HG03064 (cell line): Measurements from ENCODE around the gene TMEM250.
"Not testable (repeated sequence)": the region's sequence is repeated elsewhere in the genome, so short reads cannot be mapped to it uniquely, and the experiment has no call there.

Experiments
- ATAC-seq: cut with Tn5 transposase; IDR thresholded peaks from one replicate; pipeline ENCODE4 v1.9.1; 2021; ENCODE audit warnings: low read depth; ENCODE audit not compliant: unreplicated experiment

Gene TMEM250

GRCh38 chr9:136114610-136115009 is 4.1 kb downstream of the TMEM250 start:
- no peak for ATAC-seq

- no peak for ATAC-seq
Observed at GRCh38 chr9:136112541-136112940, 6.1 kb downstream of the TMEM250 start.

- ATAC-seq: no peak
Observed at GRCh38 chr9:136111910-136112309, 6.8 kb downstream of the TMEM250 start.

- no peak for ATAC-seq
Observed at GRCh38 chr9:136111190-136111589, 7.5 kb downstream of the TMEM250 start.

GRCh38 chr9:136110082-136111061 is 8.3 kb downstream of the TMEM250 start:
- ATAC-seq: no peak

- ATAC-seq: peak; percentile 60
Observed at GRCh38 chr9:136109351-136110081, 9.2 kb downstream of the TMEM250 start.

GRCh38 chr9:136108648-136109266 is 9.9 kb downstream of the TMEM250 start:
- no peak for ATAC-seq

- ATAC-seq: no peak
Observed at GRCh38 chr9:136107953-136108647, 10.6 kb downstream of the TMEM250 start.

- ATAC-seq: no peak
Observed at GRCh38 chr9:136107155-136107952, 11.3 kb downstream of the TMEM250 start.

- ATAC-seq: no peak
Observed at GRCh38 chr9:136105398-136106135, 13.1 kb downstream of the TMEM250 start.

GRCh38 chr9:136104916-136105315 is 13.8 kb downstream of the TMEM250 start:
- no peak for ATAC-seq

- no peak for ATAC-seq
Observed at GRCh38 chr9:136104488-136104800, 14.2 kb downstream of the TMEM250 start.

GRCh38 chr9:136103651-136104487 is 14.8 kb downstream of the TMEM250 start:
- no peak for ATAC-seq

- ATAC-seq: not testable (repeated sequence)
Observed at GRCh38 chr9:136101615-136102074, 17.0 kb downstream of the TMEM250 start.

- no peak for ATAC-seq
Observed at GRCh38 chr9:136100700-136101614, 17.7 kb downstream of the TMEM250 start.

- no peak for ATAC-seq
Observed at GRCh38 chr9:136099542-136099941, 19.1 kb downstream of the TMEM250 start.

GRCh38 chr9:136098844-136099243 is 19.8 kb downstream of the TMEM250 start:
- ATAC-seq: no peak
